Measurements from ENCODE around the gene RRAS2.

DNA sequence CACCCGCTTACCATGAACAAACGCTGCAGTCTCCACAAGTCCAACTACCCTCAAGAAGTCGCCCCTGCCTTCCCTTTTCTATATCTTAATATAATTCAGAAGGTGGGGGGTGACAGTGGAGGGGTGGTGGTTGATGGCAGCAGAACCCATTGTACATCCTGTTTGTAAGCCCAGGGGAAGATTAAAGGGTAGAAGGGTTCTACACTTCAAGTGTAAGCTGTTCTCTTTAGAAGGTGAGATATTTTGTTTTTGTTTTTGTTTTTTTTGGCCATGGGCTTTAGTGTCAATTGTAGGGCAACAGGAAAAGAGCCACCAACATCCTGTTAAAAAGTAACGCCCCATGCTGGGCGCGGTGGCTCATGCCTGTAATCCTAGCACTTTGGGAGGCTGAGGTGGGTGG lies 34.9 kb upstream of the RRAS2 start:
- TF ChIP-seq, protein P1, sequence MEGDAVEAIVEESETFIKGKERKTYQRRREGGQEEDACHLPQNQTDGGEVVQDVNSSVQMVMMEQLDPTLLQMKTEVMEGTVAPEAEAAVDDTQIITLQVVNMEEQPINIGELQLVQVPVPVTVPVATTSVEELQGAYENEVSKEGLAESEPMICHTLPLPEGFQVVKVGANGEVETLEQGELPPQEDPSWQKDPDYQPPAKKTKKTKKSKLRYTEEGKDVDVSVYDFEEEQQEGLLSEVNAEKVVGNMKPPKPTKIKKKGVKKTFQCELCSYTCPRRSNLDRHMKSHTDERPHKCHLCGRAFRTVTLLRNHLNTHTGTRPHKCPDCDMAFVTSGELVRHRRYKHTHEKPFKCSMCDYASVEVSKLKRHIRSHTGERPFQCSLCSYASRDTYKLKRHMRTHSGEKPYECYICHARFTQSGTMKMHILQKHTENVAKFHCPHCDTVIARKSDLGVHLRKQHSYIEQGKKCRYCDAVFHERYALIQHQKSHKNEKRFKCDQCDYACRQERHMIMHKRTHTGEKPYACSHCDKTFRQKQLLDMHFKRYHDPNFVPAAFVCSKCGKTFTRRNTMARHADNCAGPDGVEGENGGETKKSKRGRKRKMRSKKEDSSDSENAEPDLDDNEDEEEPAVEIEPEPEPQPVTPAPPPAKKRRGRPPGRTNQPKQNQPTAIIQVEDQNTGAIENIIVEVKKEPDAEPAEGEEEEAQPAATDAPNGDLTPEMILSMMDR (conservative IDR thresholded peaks at IDR 0.05; ENCODE audit: low read length) = no peak
- TF ChIP-seq EZH2phosphoT487 (IDR thresholded peaks at IDR 0.05; ENCODE audit: borderline replicate concordance, low read depth, low read length) = no peak
